ENCODE results near the gene SMAD5. TPM values are rescaled to one million over a fixed set of nuclear protein-coding genes. Genes with fewer than 3 reads are reported as not detected.

SMAD5 gene
- total RNA-seq, 1 donor from 2014 or later, result 71.3 TPM

DNA sequence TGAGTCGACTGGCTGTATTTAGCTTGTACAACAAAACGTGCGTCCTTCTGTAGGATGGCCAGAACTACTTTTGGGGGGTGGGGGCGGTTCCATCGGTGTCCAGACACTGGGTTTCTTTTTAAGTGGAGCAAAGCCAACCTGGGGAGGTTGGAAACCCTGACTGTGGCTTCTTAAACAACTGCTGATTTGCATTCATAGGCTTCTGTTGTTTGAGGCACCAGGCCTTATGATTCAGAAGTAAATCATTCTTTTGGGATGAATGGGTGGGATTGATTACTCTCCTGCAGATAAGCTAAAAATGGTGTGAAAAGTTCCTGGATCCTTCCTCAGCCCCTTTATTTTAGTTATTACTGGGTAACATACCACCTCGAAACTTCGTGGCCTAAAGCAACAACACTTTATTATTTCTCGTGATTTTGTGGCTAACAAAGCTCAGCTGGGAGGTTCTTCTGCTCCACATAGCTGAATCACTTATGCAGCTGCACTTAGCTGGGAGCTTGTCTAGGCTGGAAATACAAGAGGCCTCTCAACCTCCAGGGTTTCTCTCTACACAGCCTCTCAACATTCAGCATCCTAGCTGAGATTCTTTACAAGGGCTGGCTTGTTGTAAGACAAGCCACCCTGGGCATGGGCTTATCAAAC lies 72.5 kb downstream of the SMAD5 start:
- Histone ChIP-seq H4K20me1 (ENCODE audit: insufficient read depth, low read length) (no peaks in the 10 kb centered on the region), H3K9ac (ENCODE audit: low read length) (no peak overlapping the region), H3K4me1 (ENCODE audit: insufficient read depth, low read length) (peaks cover 10% of the 10 kb centered on the region), H3K36me3 (ENCODE audit: insufficient read depth, low read length) (no peaks in the 10 kb centered on the region), H3K4me3 (ENCODE audit: insufficient read depth, low read depth, low read length) (no peak overlapping the region), H3K27me3 (ENCODE audit: insufficient read depth, low read length) (peaks cover 3% of the 10 kb centered on the region), H3K27ac (ENCODE audit: low read depth, low read length) (peak overlapping the region; percentile 44), H3K4me2 (ENCODE audit: low read length) (peak overlapping the region; percentile 0), H2AFZ (ENCODE audit: low read depth, low read length) (no peak overlapping the region), H3K9me3 (ENCODE audit: insufficient read depth, low read depth, low read length) (peaks cover 4% of the 10 kb centered on the region), H3K79me2 (ENCODE audit: insufficient read depth, low read length) (no peaks in the 10 kb centered on the region)
- DNase-seq (ENCODE audit: low read depth) (peak; percentile 81), FAIRE-seq (no peak)
- Mint-ChIP-seq H3K27me3 (ENCODE audit: low read depth, unreplicated experiment) (peaks cover 25% of the 10 kb centered on the region), H3K9me3 (ENCODE audit: unreplicated experiment) (peaks cover 19% of the 10 kb centered on the region), H3K27ac (ENCODE audit: unreplicated experiment) (no peak overlapping the region), H3K4me1 (ENCODE audit: low read depth, unreplicated experiment) (peaks cover 8% of the 10 kb centered on the region), H3K4me3 (ENCODE audit: unreplicated experiment) (no peak overlapping the region), H3K36me3 (ENCODE audit: low read depth, unreplicated experiment) (peaks cover 44% of the 10 kb centered on the region)
- TF ChIP-seq EZH2 (IDR thresholded peaks at IDR 0.05; ENCODE audit: insufficient read depth, low read length), result no peak
- TF ChIP-seq, protein P1, sequence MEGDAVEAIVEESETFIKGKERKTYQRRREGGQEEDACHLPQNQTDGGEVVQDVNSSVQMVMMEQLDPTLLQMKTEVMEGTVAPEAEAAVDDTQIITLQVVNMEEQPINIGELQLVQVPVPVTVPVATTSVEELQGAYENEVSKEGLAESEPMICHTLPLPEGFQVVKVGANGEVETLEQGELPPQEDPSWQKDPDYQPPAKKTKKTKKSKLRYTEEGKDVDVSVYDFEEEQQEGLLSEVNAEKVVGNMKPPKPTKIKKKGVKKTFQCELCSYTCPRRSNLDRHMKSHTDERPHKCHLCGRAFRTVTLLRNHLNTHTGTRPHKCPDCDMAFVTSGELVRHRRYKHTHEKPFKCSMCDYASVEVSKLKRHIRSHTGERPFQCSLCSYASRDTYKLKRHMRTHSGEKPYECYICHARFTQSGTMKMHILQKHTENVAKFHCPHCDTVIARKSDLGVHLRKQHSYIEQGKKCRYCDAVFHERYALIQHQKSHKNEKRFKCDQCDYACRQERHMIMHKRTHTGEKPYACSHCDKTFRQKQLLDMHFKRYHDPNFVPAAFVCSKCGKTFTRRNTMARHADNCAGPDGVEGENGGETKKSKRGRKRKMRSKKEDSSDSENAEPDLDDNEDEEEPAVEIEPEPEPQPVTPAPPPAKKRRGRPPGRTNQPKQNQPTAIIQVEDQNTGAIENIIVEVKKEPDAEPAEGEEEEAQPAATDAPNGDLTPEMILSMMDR (IDR thresholded peaks at IDR 0.05; ENCODE audit: insufficient read depth, low read depth, low read length), result no peak

DNA sequence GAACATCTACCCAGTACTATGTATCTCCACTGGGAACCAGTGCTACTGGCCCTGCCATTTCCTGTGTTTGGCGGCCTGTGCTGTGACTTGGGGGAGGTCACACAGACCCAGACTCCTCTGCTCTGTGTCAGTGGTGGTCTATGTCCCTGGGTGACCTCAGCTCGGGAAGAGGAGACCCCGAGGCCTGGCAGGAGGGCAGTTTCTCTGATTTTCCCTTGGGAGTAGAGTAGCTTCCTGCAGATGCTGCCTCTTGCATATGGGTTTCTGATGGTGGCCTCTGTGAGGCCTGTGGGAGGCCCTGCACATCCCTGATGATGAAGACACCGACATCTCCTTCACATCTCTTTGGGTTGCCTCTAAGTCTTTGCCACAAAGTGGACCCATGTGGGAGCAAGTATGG lies 73.3 kb downstream of the SMAD5 start:
- peaks cover 4% of the 10 kb centered on the region for H3K9me3 ChIP-seq (ENCODE audit: insufficient read depth, low read depth, low read length)
- peaks cover 10% of the 10 kb centered on the region for H3K4me1 ChIP-seq (ENCODE audit: insufficient read depth, low read length)
- no peak overlapping the region for H3K9ac ChIP-seq (ENCODE audit: low read length)
- Mint-ChIP-seq H3K27me3 (ENCODE audit: low read depth, unreplicated experiment) (peaks cover 23% of the 10 kb centered on the region), H3K27ac (ENCODE audit: unreplicated experiment) (no peak overlapping the region), H3K9me3 (ENCODE audit: unreplicated experiment) (peaks cover 19% of the 10 kb centered on the region), H3K4me1 (ENCODE audit: low read depth, unreplicated experiment) (peaks cover 8% of the 10 kb centered on the region), H3K36me3 (ENCODE audit: low read depth, unreplicated experiment) (peaks cover 44% of the 10 kb centered on the region), H3K4me3 (ENCODE audit: unreplicated experiment) (no peak overlapping the region)
- H3K4me3 ChIP-seq (ENCODE audit: insufficient read depth, low read depth, low read length), result no peak overlapping the region
- no peaks in the 10 kb centered on the region for H4K20me1 ChIP-seq (ENCODE audit: insufficient read depth, low read length)
- H2AFZ ChIP-seq (ENCODE audit: low read depth, low read length), result no peak overlapping the region
- no peaks in the 10 kb centered on the region for H3K79me2 ChIP-seq (ENCODE audit: insufficient read depth, low read length)
- H3K27me3 ChIP-seq (ENCODE audit: insufficient read depth, low read length), result peaks cover 3% of the 10 kb centered on the region
- FAIRE-seq, result no peak
- no peak overlapping the region for H3K4me2 ChIP-seq (ENCODE audit: low read length)
- peak overlapping the region; percentile 30 for H3K27ac ChIP-seq (ENCODE audit: low read depth, low read length)
- no peak for TF ChIP-seq EZH2 (IDR thresholded peaks at IDR 0.05; ENCODE audit: insufficient read depth, low read length)
- TF ChIP-seq, protein P1 (IDR thresholded peaks at IDR 0.05; ENCODE audit: insufficient read depth, low read depth, low read length), result no peak
- H3K36me3 ChIP-seq (ENCODE audit: insufficient read depth, low read length), result no peaks in the 10 kb centered on the region
- DNase-seq (ENCODE audit: low read depth), result no peak

DNA sequence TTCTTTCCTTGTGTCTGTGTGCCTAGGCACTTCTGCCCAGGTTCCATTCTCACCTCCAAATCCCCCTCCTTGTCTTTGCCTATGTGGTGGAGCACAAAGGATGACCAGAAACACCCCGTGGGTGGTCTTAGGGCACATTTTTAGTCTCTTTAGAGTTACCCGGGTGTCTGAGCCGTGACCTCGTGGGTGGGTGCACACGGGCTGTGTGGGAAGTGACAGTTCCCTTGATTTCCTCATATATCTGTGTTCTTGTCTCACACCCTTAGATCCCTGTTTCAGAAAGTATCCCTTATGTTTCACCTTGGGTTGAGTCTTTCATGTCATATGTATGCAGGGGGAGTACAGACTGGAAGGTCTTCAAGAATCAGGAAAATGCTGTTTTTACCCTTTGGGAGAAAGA lies 73.7 kb downstream of the SMAD5 start:
- Histone ChIP-seq H3K9me3 (ENCODE audit: insufficient read depth, low read depth, low read length) (peaks cover 4% of the 10 kb centered on the region), H3K4me1 (ENCODE audit: insufficient read depth, low read length) (peaks cover 10% of the 10 kb centered on the region), H2AFZ (ENCODE audit: low read depth, low read length) (no peak overlapping the region), H3K36me3 (ENCODE audit: insufficient read depth, low read length) (no peaks in the 10 kb centered on the region), H3K4me2 (ENCODE audit: low read length) (no peak overlapping the region), H4K20me1 (ENCODE audit: insufficient read depth, low read length) (no peaks in the 10 kb centered on the region), H3K4me3 (ENCODE audit: insufficient read depth, low read depth, low read length) (no peak overlapping the region), H3K27me3 (ENCODE audit: insufficient read depth, low read length) (peaks cover 6% of the 10 kb centered on the region), H3K27ac (ENCODE audit: low read depth, low read length) (no peak overlapping the region), H3K79me2 (ENCODE audit: insufficient read depth, low read length) (no peaks in the 10 kb centered on the region), H3K9ac (ENCODE audit: low read length) (no peak overlapping the region)
- H3K4me1 Mint-ChIP-seq (ENCODE audit: low read depth, unreplicated experiment), result peaks cover 8% of the 10 kb centered on the region
- TF ChIP-seq, protein P1 (IDR thresholded peaks at IDR 0.05; ENCODE audit: insufficient read depth, low read depth, low read length), result no peak
- TF ChIP-seq EZH2 (IDR thresholded peaks at IDR 0.05; ENCODE audit: insufficient read depth, low read length), result no peak
- H3K4me3 Mint-ChIP-seq (ENCODE audit: unreplicated experiment), result no peak overlapping the region
- H3K27me3 Mint-ChIP-seq (ENCODE audit: low read depth, unreplicated experiment), result peaks cover 26% of the 10 kb centered on the region
- no peak for FAIRE-seq
- peaks cover 44% of the 10 kb centered on the region for H3K36me3 Mint-ChIP-seq (ENCODE audit: low read depth, unreplicated experiment)
- H3K9me3 Mint-ChIP-seq (ENCODE audit: unreplicated experiment), result peaks cover 19% of the 10 kb centered on the region
- DNase-seq (ENCODE audit: low read depth), result no peak
- H3K27ac Mint-ChIP-seq (ENCODE audit: unreplicated experiment), result no peak overlapping the region

All from astrocyte (in vitro differentiated cells and primary cell).